GM19452 (cell line): ENCODE measurements around the gene GPA33.
"Not testable (repeated sequence)": the region's sequence is repeated elsewhere in the genome, so short reads cannot be mapped to it uniquely, and the experiment has no call there.

Experiments used
- ATAC-seq: cut with Tn5 transposase; IDR thresholded peaks from one replicate; pipeline ENCODE4 v1.9.1; 2021; ENCODE audit not compliant: unreplicated experiment

GPA33 gene

DNA sequence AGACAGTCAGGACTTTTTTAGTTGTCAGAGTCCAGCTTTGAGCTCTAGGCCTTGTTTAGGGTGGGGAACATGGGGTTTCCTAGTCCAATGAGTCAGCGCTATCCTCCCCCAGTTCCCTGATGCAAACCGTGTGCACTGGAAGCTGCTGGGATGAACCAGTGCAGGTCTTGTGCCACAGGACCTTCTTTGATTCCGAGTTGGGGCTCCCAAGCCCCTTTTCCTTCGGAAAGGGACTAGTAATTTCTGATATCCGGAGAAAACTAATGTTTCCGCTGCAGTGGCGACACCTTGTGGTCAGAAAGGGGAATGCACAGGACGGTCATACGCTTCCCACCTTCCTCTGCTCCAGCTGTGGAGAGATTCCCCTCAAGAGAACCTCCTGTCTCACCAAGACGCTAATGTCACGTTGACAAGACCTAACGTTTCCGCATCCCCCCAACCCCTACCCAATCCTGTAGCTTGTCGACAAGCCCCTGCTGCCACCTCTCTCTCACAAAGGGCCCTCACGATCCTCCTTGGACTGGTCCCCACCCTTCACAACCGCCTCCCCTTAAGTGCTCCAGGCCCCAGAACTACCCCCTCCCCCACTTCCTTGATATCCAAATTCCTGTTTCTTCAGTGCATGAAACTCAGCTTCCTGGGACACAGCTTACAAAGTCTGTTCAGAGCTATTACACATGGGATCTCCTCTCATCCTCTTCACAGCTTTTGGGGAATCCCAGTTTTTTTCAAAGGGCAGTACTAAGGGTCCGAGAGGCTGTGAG, 30.9 kb downstream of the GPA33 start:
- ATAC-seq, result no peak

DNA sequence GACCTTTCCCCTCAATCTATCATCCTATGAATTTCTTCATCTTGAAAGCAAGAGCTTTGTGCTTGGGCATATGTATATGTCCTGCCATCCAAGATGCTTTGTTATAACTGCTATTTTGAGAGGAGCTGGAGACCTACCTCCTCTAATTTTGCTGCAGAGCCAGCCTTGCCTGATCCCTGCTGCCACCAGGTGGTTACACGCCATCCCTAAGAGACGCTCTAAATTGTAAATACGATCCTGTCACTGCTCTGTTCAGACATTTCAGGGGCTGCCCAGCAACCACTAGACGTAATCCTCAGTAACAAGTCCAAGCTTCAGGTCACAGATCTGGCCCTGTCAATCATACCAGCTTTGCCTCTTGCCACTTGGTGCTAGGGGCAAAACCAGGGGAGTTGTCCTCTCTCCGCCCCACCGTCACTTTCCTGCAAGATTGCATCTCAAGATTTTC, 32.9 kb downstream of the GPA33 start:
- peak; percentile 52 for ATAC-seq

DNA sequence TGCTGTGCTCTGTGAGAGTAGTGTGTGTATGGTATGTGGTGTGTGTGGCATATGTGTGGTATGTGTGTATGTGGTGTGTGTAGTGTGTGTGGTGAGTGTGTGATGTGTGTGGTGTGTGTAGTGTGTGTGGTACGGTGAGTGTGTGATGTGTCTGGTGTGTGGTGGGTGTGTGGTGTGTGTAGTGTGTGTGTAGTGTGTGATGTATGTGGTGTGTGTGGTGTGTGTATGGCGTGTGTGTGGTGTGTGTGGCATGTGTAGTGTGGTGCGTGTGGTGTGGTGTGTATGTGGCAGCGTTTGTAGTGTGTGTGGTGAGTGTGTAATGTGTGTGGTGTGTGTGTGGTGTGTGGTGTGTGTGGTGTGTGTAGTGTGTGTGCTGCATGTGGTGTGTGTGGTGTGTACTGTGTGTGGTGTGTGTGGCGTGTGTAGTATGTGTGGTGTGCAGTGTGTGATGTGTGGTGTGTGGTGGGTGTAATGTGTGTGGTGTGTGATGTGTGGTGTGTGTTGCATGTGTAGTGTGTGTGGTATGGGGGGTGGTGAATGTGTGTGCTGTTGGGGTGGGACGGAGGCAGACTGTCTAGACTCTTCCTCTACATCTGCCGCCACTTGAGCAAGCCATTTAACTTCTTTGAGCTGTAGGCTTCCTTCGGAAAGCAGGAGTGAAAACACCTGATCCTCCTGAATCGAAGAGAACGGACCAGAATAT, 33.5 kb downstream of the GPA33 start:
- ATAC-seq, result peak; percentile 20

DNA sequence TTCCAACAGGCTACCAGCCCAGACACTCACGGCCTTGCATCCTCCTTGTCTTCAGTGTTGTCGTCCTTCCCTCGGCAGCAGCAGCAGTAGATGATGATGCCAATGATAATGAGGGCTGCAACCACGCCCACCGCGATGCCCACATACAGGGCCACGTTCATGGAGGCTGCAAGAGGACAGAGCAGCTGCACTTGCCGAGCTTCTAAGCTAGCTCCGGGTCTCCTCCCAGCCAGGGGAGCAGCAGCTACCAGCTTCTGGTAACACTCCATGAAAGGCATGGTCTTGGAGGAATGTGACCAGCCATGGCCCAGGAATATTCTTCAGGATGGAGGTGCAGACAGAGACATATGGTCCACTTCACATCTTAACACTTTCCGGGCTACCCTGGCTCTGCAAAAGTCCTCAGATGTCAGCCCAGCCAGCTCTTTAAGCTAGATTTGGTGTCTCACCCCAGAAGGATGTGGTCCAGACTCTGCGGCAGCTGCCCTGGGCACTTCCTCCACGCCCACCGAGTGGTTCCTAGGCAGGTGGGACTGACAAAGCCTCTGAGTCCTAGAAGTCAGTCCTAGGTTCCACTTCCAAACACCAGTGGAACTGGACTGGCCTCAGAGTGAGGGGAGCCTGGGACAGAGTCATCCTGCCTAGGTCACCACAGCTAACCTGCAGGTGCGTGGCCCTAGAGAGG, 35.1 kb downstream of the GPA33 start:
- ATAC-seq, result no peak

DNA sequence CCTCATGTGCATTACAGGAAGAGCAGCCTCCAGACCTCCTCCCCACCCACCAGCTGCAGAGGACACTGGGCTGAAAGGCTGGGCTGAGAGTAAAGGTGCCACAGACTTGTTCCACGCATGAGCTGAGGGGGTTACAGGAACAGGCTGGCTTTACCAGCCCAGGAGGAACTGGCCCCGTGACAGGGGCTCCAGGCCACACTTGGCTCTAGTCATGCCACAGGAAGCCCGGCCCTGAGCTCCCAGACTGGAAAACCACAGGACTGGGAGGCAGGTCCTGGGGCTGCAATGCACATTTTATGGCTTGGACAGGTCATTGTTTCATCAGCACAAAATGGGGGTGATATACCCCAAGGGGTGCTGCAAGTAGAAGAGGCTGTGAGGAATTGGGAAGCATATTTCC, 35.6 kb downstream of the GPA33 start:
- ATAC-seq, result no peak

DNA sequence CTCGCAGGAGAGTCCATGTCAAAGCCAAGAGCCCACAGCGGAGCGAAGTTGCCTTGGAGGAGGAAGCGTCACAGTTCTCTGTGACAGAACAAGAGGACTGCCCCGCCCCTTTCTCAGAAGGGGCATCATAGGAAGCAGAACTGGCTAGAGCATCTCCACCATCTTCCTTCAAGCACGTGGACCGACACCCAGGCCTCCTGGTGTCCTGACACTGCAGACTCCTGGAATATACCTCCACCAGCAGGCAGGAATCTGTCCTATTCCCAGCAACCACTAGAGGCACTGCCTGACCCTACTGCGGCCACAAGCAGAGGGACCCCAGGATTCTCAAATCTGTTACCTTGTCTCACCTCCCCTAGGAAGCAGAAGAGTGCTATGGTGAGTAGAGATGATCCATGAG, 37.8 kb downstream of the GPA33 start:
- no peak for ATAC-seq

DNA sequence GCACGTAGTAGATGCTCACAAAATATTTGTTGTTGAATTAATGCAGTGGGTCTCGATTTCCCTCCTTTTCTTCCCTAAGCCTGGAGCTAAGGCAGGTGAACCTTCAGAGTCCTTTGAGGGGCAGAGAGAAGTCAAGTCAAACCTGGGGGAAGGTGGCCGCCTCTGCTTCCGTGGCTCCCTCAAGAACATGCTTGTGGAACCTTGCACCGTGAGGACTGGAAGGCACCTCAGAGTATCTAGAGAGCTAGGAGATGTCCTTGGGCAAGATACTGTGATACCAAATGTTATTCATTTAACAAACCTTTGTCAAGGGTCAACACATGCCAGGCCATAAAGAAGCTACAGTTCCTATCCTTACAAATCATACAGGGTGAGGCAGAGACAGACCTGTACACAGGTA, 38.3 kb downstream of the GPA33 start:
- no peak for ATAC-seq

DNA sequence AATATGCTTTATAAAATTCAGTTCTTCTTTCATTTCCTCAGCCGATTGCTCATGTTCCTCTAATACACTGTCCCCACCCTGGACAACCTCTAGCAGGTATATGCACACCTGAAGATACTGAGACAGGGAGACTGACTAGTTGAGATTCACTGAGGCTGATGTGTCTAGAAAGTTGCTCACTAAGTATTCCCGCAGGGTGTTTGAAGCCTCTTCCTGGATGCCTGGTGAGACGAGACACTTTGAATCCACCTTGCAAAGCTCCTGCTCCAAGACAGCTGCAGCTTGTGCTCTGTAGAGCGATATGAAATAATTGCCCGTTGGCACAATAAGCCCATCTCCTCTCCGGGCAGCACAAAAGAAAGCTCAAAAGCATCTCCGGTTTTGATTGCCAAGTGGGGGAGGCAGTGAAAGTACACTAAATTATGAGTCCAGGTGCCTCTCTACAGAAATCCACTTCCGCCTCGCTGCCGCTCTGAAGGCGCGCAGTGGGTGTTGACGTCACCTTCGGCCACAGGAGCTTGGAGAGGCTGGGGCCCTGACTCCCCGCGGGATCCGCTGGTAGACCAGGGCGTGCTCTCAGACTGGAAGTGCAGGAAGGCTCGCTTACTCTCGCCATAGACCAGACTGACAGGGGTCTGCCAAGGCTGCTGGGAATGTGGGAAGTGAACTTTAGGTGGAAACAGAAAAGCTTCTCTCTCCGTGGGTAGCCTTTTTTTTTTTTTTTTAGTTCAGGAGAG, 46.3 kb downstream of the GPA33 start:
- ATAC-seq, result peak; percentile 100

DNA sequence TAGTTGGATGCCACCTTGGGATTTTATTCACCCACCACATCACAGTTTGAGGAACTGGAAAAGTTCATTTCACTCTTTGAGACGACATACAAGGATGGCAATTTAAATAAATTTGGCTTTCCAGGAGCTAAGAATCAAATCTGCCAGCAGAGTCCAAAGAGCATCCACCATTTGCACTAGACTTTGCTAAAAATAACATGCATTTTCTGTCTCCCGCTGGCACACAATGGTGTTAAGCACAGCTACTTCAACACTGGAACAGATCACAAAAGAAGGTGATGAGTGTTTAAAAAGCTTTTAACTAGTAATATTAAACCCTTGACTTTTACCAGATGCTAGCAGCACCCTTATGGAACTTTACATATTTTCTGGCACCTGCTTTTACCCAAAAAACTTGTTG, 56.5 kb downstream of the GPA33 start:
- no peak for ATAC-seq

DNA sequence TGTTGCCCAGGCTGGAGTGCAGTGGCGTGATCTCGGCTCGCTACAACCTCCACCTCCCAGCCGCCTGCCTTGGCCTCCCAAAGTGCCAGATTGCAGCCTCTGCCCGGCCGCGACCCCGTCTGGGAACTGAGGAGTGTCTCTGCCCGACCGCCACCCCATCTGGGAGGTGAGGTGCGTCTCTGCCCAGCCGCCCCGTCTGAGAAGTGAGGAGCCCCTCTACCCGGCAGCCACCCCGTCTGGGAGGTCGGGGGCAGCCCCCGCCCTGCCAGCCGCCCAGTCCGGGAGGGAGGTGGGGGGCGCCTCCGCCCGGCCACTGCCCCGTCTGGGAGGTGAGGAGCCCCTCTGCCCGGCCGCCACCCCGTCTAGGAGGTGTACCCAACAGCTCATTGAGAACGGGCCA, 60.6 kb downstream of the GPA33 start:
- not testable (repeated sequence) for ATAC-seq

DNA sequence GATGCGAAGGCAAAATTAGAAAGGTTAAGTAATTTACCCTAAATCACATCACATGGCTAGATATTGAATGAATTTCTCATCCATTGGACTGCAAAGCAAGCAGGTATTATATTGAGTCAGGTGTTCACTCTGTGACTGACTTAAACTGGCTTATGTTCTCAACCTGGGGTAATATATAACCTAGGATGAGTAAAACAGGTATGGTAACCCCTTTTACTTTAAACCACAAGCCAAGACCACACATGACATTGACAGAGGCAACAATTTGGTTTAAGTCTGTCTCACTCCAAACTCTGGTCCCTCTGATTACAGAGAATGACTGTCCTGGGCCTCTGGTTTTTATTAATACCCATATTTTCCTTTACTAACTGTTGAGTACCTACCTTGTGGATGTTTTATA, 67.8 kb downstream of the GPA33 start:
- peak; percentile 97 for ATAC-seq

DNA sequence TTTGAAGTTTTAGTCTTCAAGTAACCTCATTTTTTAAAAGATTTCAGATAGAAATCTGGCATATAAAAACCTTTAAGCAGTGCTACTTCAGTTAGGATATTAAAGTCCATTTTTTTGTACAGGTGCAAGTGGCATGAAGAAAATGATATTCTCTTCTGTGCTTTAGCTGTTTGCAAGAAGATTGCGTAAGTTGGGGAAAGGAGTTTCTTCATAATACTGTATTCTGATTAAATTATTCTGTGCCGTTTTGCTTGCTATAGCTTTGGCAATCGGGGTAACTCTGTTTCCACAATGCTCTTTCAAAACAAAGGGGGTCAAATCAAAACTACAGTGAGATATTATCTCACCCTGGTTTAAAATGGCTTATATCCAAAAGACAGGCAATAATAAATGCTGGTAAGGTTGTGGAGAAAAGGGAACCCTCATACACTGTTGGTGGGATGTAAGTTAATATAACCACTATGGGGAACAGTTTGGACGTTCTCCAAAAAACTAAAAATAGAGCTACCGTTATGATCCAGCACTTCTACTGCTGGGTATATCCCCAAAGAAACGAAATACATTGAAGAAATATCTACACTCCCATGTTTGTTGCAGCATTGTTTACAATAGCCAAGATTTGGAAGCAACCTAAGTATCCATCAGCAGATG, 74.0 kb downstream of the GPA33 start:
- no peak for ATAC-seq

DNA sequence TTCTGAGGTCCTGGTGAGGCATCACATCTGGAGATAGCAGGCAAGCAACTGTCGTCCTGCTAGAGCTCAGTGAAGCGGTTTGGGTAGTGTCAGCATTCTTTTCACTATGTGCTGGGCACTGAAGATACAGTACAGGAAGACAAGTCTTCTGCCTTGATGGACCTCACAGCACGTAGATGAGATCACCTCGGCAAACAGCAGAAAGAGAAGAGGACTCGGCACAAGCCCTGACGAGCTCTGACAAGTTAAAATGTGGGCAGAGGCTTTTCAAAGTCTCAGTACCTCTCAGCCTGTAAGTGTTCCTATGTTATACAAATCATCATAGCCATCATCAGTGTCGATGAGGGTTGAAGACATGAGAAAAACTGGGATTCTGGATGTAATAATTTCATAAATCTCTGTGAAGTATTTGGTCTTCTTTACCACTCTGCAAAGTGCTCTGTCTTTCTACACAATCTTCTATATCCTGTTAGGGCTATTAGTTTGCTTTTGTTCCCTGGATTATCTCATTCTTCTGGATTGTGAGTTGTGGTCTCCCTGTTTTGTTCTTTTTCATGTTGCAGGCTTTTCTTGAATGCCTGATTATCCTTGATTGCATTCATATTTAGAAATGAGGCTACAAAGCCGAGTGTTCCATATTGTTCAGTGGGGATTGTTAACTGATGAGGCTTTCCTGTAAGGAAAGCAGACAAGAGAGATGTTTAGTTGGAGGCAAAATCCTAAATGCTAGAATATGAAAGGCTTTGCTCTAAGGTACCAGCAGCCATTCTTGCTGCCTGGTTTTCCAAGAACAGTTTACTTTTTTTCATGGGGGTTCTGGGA, 76.9 kb downstream of the GPA33 start:
- no peak for ATAC-seq

DNA sequence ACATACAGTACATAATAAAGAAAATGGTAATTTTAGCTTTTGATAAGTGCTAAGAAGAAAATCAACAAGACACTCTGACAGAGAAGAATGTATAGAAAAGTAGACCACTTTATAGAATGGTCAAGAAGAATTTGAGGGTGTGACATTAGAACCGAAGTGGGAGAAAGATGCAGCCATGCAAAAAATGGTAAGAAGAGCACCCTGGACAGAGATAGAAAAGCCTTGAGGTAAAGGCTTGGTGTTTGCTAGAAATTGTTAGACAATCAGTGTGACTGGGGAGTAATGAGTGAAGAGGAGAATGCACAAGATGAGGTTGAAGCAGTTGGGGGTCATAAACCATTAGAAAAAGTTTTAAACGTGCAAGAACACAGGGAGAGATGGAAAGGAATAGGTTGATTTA, 77.6 kb downstream of the GPA33 start:
- no peak for ATAC-seq

DNA sequence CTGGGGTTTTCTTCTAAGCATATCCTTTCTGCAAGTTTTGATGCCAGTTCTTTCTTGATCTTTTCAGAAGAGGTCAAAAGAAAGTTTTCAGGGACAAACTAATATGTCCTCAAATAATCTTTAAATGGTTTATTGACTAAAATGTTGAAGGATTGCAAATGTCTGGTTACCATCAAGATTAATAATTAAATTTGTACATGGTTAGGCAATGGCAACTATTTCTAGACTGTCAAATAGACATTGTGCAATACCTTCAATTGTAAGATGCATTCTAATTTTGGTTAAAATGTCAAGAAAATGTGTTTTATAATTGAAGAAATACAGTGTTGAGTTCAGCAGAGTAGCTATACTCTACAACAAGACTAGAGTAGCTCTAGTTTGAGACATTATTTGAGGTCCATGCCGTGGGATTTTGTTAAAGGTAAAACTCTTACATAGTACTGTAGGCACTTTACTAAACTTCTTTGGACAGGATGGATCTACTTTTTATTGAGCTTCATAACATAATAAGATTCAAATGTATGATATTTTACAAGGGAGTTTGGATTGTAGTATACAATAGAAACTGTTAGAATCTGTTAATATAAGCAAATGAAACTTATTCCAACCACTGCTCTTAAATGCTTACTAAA, 78.5 kb downstream of the GPA33 start:
- ATAC-seq, result no peak

DNA sequence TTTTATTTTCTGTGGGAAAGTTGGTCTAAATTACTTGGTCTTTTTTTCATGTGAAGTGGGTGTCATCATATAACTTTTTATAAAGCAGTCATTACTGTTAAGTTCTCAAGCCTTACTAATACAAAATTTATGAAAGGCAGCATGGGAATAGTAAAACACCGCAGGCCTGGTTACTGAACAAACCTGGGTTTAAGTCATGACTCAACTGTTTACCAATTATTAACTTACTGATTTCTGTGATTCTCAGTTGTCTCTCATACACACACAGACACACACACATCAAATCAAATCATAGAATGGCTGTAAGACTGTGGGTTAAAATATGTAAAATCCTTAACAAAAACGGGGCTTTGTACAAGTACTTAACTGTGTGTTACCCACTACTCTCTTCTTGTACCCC, 86.5 kb downstream of the GPA33 start:
- ATAC-seq, result no peak
